CD4-positive, alpha-beta T cell (primary cell): Measurements from ENCODE around the gene APLP2. TPM values are rescaled to one million over a fixed set of nuclear protein-coding genes. Genes with fewer than 3 reads are reported as not detected.

Source experiments
- ATAC-seq: fragments of 200-7000 bp; cut with Tn5 transposase; one replicate; pipeline ENCODE4 v1.10.0; 2022; ENCODE audit warnings: mild to moderate bottlenecking; ENCODE audit not compliant: poor library complexity
- CTCF ChIA-PET: fragments of 350-600 bp; sonication (Branson Sonifier 250); formaldehyde crosslinking; loops from one replicate; lab custom pipeline; 2021; ENCODE audit warnings: antibody characterized with exemption, inconsistent platforms; lab: Charles Lee
- POLR2A ChIA-PET: fragments of 350-600 bp; sonication (Branson Sonifier 250); formaldehyde crosslinking; loops from one replicate; lab custom pipeline; 2021; ENCODE audit warnings: antibody characterized with exemption, inconsistent platforms; lab: Charles Lee
- DNase-seq, 14 experiments: peaks; one replicate each; pipeline ENCODE4 v3.0.0-alpha.2; 2013 to 2020; ENCODE audit warnings: mixed read lengths in 2 of 14
- H3K27ac ChIP-seq, 2 donors: one replicate each; pipeline versions ENCODE4 v1.5.1 to v1.7.0; 2013; ENCODE audit warnings: low read length in 2 of 2, low read depth in 1 of 2, mild to moderate bottlenecking in 1 of 2
- H3K27me3 ChIP-seq, 2 experiments: 1 replicate in 1 of 2; 2 replicates in 1 of 2; pipeline versions ENCODE4 v1.6.1 to v1.7.0; 2013; ENCODE audit warnings: low read length in 2 of 2, control low read depth in 1 of 2, mild to moderate bottlenecking in 1 of 2, moderate library complexity in 1 of 2; ENCODE audit not compliant: insufficient read depth in 2 of 2, control insufficient read depth in 1 of 2
- H3K36me3 ChIP-seq: one replicate; pipeline ENCODE4 v1.6.1; 2013; ENCODE audit warnings: low read length, control low read depth; ENCODE audit not compliant: insufficient read depth
- H3K4me1 ChIP-seq: one replicate; pipeline ENCODE4 v1.6.1; 2013; ENCODE audit warnings: low read length, control low read depth; ENCODE audit not compliant: insufficient read depth
- H3K4me3 ChIP-seq: one replicate; pipeline ENCODE4 v1.5.1; 2013; ENCODE audit warnings: mild to moderate bottlenecking, low read length, moderate library complexity
- H3K9me3 ChIP-seq, 2 experiments: 1 replicate in 1 of 2; 2 replicates in 1 of 2; pipeline versions ENCODE4 v1.6.1 to v1.7.0; 2013; ENCODE audit warnings: low read length in 2 of 2, mild to moderate bottlenecking in 2 of 2, control low read depth in 1 of 2, moderate library complexity in 1 of 2; ENCODE audit not compliant: control insufficient read depth in 1 of 2, insufficient read depth in 1 of 2
- H3K27ac Mint-ChIP-seq: one replicate; pipeline ENCODE4 v1.8.0; 2020; ENCODE audit warnings: mixed read lengths
- H3K27me3 Mint-ChIP-seq: one replicate; pipeline ENCODE4 v1.8.0; 2021; ENCODE audit warnings: mixed read lengths
- H3K36me3 Mint-ChIP-seq: one replicate; pipeline ENCODE4 v1.8.0; 2021; ENCODE audit warnings: low read depth, mixed read lengths
- H3K4me1 Mint-ChIP-seq: one replicate; pipeline ENCODE4 v1.8.0; 2021; ENCODE audit warnings: low read depth, mixed read lengths
- H3K4me3 Mint-ChIP-seq: one replicate; pipeline ENCODE4 v1.8.0; 2020; ENCODE audit warnings: mild to moderate bottlenecking, mixed read lengths
- H3K9me3 Mint-ChIP-seq: one replicate; pipeline ENCODE4 v1.8.0; 2020; ENCODE audit warnings: mixed read lengths
- intact Hi-C, 2 experiments: fragments of 100-400 bp; cut with DNase I in 1 of 2; cut with micrococcal nuclease in 1 of 2; formaldehyde crosslinking; loops; one replicate each; pipeline versions ENCODE4 v1.15.1 to v1.9.0; 2023 to 2025; cut with DNase I, micrococcal nuclease
- total RNA-seq, 174 experiments: library from RNA in 2 of 174; stranded (reverse) in 2 of 174; gene quantifications; one replicate each; pipeline ENCODE4 v1.2.3 and lab custom pipeline; 2021 to 2026
- TF ChIP-seq, protein P1 (sequence below): fragments of 200-600 bp; IDR thresholded peaks from one replicate; pipeline ENCODE4 v1.8.0; 2022; ENCODE audit warnings: antibody characterized with exemption, mild to moderate bottlenecking

APLP2 gene
- total RNA-seq, 2 experiments from 2014 or later: 28.8 to 29.5 TPM

DNA sequence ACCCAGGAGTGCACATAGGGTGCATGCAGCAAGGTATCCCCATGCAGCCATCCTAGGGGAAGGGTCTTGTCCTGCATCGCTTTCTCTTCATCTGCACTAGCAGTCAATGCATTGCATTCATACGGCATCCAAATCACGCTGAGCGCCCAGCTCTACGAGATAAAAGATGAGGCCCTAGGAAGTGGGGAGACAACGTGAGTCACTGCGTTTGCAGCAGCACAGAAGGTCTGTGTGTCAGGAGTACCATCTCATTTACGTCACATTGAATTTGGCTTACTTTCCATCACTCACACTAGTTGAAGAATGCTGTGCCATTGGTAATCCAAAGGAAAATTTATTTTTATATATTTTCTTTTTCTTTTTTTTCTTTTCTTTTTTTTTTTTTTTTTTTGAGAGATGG is 87.4 kb downstream of the APLP2 start:
- Mint-ChIP-seq H3K27ac (no peak overlapping the region), H3K9me3 (no peaks in the 10 kb centered on the region), H3K27me3 (peaks cover 41% of the 10 kb centered on the region), H3K36me3 (no peaks in the 10 kb centered on the region), H3K4me1 (peaks cover 26% of the 10 kb centered on the region), H3K4me3 (no peak overlapping the region)
- intact Hi-C loops: no loop called here
- no peak for DNase-seq
- ATAC-seq: no peak
- ChIA-PET CTCF (no interaction called here), POLR2A (no interaction called here)
- Histone ChIP-seq H3K9me3 (no peaks in the 10 kb centered on the region), H3K36me3 (no peaks in the 10 kb centered on the region), H3K4me3 (no peak overlapping the region), H3K27ac (no peak overlapping the region), H3K27me3 (peaks cover 25 to 32% of the 10 kb centered on the region in 2 experiments), H3K4me1 (peaks cover 13% of the 10 kb centered on the region)
- TF ChIP-seq, protein P1, sequence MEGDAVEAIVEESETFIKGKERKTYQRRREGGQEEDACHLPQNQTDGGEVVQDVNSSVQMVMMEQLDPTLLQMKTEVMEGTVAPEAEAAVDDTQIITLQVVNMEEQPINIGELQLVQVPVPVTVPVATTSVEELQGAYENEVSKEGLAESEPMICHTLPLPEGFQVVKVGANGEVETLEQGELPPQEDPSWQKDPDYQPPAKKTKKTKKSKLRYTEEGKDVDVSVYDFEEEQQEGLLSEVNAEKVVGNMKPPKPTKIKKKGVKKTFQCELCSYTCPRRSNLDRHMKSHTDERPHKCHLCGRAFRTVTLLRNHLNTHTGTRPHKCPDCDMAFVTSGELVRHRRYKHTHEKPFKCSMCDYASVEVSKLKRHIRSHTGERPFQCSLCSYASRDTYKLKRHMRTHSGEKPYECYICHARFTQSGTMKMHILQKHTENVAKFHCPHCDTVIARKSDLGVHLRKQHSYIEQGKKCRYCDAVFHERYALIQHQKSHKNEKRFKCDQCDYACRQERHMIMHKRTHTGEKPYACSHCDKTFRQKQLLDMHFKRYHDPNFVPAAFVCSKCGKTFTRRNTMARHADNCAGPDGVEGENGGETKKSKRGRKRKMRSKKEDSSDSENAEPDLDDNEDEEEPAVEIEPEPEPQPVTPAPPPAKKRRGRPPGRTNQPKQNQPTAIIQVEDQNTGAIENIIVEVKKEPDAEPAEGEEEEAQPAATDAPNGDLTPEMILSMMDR: no peak

DNA sequence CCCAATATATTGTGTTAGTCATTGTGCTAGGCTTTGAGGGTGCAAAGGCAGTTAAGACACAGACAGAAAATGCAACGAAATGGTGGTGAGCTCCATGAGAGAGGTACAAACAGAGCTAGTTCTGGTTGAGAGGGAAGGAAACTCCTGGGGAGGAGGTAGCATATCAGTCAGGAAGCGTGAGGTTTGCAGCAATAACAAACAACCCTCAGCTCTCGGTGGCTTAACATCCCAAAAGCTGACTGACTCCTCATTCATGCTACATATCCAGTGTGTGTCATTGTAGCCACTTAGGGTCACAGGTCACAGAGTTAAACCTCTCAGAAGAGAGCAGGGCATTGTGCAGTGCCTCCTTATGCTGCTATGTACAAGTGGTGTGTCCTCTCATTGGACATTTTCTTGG is 88.1 kb downstream of the APLP2 start:
- ATAC-seq: no peak
- Histone ChIP-seq H3K36me3 (no peaks in the 10 kb centered on the region), H3K4me3 (no peak overlapping the region), H3K4me1 (peaks cover 13% of the 10 kb centered on the region), H3K27me3 (peaks cover 30 to 32% of the 10 kb centered on the region in 2 experiments), H3K27ac (no peak overlapping the region), H3K9me3 (no peaks in the 10 kb centered on the region)
- H3K9me3 Mint-ChIP-seq: no peaks in the 10 kb centered on the region
- H3K27ac Mint-ChIP-seq: no peak overlapping the region
- TF ChIP-seq, protein P1: no peak
- POLR2A ChIA-PET: no interaction called here
- intact Hi-C loops: no loop called here
- CTCF ChIA-PET: interaction anchor here (1.1 kb wide), 1 partner anchor 11 kb away, joined by 3 read pairs; no protein-coding TSS in a partner anchor
- H3K4me3 Mint-ChIP-seq: no peak overlapping the region
- peaks cover 49% of the 10 kb centered on the region for H3K27me3 Mint-ChIP-seq
- peaks cover 26% of the 10 kb centered on the region for H3K4me1 Mint-ChIP-seq
- no peaks in the 10 kb centered on the region for H3K36me3 Mint-ChIP-seq
- DNase-seq: no peak

DNA sequence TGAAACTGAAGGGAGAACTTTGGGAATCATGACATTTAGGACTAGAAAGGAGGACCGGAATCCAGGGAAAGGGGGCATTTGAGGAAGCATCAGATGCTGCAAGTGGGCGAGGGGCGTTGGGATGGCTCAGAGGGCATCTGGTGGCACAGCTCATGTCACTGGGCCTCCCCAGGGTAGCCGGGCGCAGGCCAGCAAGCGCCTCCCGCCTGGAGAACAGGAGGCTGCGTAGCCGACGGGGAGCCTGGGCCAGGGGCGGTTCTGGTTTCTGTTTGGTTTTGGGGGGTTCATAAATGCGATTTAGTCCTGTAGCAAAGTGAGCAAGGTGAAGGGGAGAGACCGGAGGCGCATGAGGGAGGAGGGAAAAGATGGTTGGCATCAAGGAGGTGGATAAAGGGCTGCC is 89.4 kb downstream of the APLP2 start:
- no peaks in the 10 kb centered on the region for H3K36me3 ChIP-seq
- Mint-ChIP-seq H3K4me1 (peaks cover 26% of the 10 kb centered on the region), H3K4me3 (no peak overlapping the region), H3K9me3 (no peaks in the 10 kb centered on the region), H3K36me3 (no peaks in the 10 kb centered on the region), H3K27me3 (peaks cover 62% of the 10 kb centered on the region), H3K27ac (no peak overlapping the region)
- no peaks in the 10 kb centered on the region for H3K9me3 ChIP-seq
- DNase-seq (no peak), ATAC-seq (no peak)
- TF ChIP-seq, protein P1: no peak
- POLR2A ChIA-PET: no interaction called here
- H3K27ac ChIP-seq: no peak overlapping the region
- H3K27me3 ChIP-seq: peaks cover 30 to 38% of the 10 kb centered on the region in 2 experiments
- H3K4me1 ChIP-seq: peaks cover 19% of the 10 kb centered on the region
- CTCF ChIA-PET: no interaction called here
- intact Hi-C loops: no loop called here
- H3K4me3 ChIP-seq: no peak overlapping the region
